Keratinocyte (primary cell): ENCODE results near the gene P3H2.

Source experiments
- EZH2 ChIP-seq: IDR thresholded peaks from one replicate; pipeline ENCODE4 v1.6.1; 2012; ENCODE audit warnings: inconsistent platforms, mild to moderate bottlenecking, low read length, moderate library complexity
- TF ChIP-seq, protein P1 (sequence below), 3 experiments: IDR thresholded peaks in 1 of 3; conservative IDR thresholded peaks in 1 of 3; optimal IDR thresholded peaks in 1 of 3; 2 replicates in 2 of 3; 3 replicates in 1 of 3; pipeline versions ENCODE3 to v1.5.1; 2011; ENCODE audit warnings: low read length in 3 of 3, mild to moderate bottlenecking in 3 of 3, moderate library complexity in 2 of 3, control low read depth in 1 of 3, inconsistent platforms in 1 of 3; ENCODE audit not compliant: insufficient read depth in 2 of 3; ENCODE audit errors: extremely low read depth in 1 of 3

GRCh38 chr3:190130037-190130436 lies 9.3 kb upstream of the P3H2 start:
- TF ChIP-seq, protein P1, sequence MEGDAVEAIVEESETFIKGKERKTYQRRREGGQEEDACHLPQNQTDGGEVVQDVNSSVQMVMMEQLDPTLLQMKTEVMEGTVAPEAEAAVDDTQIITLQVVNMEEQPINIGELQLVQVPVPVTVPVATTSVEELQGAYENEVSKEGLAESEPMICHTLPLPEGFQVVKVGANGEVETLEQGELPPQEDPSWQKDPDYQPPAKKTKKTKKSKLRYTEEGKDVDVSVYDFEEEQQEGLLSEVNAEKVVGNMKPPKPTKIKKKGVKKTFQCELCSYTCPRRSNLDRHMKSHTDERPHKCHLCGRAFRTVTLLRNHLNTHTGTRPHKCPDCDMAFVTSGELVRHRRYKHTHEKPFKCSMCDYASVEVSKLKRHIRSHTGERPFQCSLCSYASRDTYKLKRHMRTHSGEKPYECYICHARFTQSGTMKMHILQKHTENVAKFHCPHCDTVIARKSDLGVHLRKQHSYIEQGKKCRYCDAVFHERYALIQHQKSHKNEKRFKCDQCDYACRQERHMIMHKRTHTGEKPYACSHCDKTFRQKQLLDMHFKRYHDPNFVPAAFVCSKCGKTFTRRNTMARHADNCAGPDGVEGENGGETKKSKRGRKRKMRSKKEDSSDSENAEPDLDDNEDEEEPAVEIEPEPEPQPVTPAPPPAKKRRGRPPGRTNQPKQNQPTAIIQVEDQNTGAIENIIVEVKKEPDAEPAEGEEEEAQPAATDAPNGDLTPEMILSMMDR (optimal IDR thresholded peaks at IDR 0.05 in 1 of 3, IDR thresholded peaks at IDR 0.05 in 1 of 3, conservative IDR thresholded peaks at IDR 0.05 in 1 of 3; ENCODE audit: extremely low read depth in 1 of 3, insufficient read depth in 2 of 3, low read length in 3 of 3) = no peak
- no peak for TF ChIP-seq EZH2
